H9 (cell line): ENCODE results near the gene DCDC1. TPM values are rescaled to one million over a fixed set of nuclear protein-coding genes. Genes with fewer than 3 reads are reported as not detected.

Experiments
- DNase-seq: peaks from one replicate; pipeline ENCODE4 v3.0.0-alpha.2; 2017
- H2AFZ ChIP-seq: one replicate; pipeline ENCODE4 v1.6.1; 2013; ENCODE audit warnings: mild to moderate bottlenecking, low read length, control low read depth, moderate library complexity
- H2AK5ac ChIP-seq: 2 replicates; pipeline ENCODE4 v1.6.1; 2013; ENCODE audit warnings: low read length, control low read depth, mixed read lengths; ENCODE audit not compliant: insufficient read length
- H2BK120ac ChIP-seq: one replicate; pipeline ENCODE4 v1.6.1; 2013; ENCODE audit warnings: low read depth, mild to moderate bottlenecking, low read length, control low read depth, inconsistent platforms; ENCODE audit not compliant: poor library complexity, severe bottlenecking
- H2BK12ac ChIP-seq: 2 replicates; pipeline ENCODE4 v1.6.1; 2013; ENCODE audit warnings: low read length, control low read depth, mixed read lengths, low read depth; ENCODE audit not compliant: insufficient read length
- H2BK15ac ChIP-seq: 2 replicates; pipeline ENCODE4 v1.6.1; 2013; ENCODE audit warnings: low read depth, low read length, control low read depth
- H2BK20ac ChIP-seq: one replicate; pipeline ENCODE4 v1.6.1; 2013; ENCODE audit warnings: low read depth, mild to moderate bottlenecking, low read length, control low read depth, inconsistent platforms; ENCODE audit not compliant: poor library complexity, severe bottlenecking
- H2BK5ac ChIP-seq: 2 replicates; pipeline ENCODE4 v1.6.1; 2013; ENCODE audit warnings: low read length, control low read depth, mixed read lengths; ENCODE audit not compliant: insufficient read length
- H3K14ac ChIP-seq: 2 replicates; pipeline ENCODE4 v1.6.1; 2013; ENCODE audit warnings: low read length, control low read depth; ENCODE audit not compliant: insufficient read depth
- H3K18ac ChIP-seq: 2 replicates; pipeline ENCODE4 v1.6.1; 2013; ENCODE audit warnings: low read depth, mild to moderate bottlenecking, mixed read lengths, low read length, control low read depth; ENCODE audit not compliant: insufficient read length
- H3K23ac ChIP-seq: 2 replicates; pipeline ENCODE4 v1.6.1; 2013; ENCODE audit warnings: low read length, control low read depth, mixed read lengths, low read depth; ENCODE audit not compliant: insufficient read length
- H3K23me2 ChIP-seq: 2 replicates; pipeline ENCODE4 v1.6.1; 2013; ENCODE audit warnings: low read depth, mild to moderate bottlenecking, mixed read lengths, low read length, control low read depth; ENCODE audit not compliant: insufficient read length, poor library complexity, severe bottlenecking
- H3K27ac ChIP-seq: 2 replicates; pipeline ENCODE4 v1.5.1; 2013; ENCODE audit warnings: low read length, control low read depth, mixed read lengths, low read depth; ENCODE audit not compliant: insufficient read length
- H3K27me3 ChIP-seq: 2 replicates; pipeline ENCODE4 v1.6.1; 2013; ENCODE audit warnings: low read length, control low read depth, inconsistent platforms; ENCODE audit not compliant: insufficient read depth
- H3K4ac ChIP-seq: 2 replicates; pipeline ENCODE4 v1.6.1; 2013; ENCODE audit warnings: low read depth, mild to moderate bottlenecking, control low read depth, inconsistent platforms, low read length, moderate library complexity
- H3K4me1 ChIP-seq: 2 replicates; pipeline ENCODE4 v1.6.1; 2013; ENCODE audit warnings: low read length, control low read depth, inconsistent platforms; ENCODE audit not compliant: insufficient read depth
- H3K4me2 ChIP-seq: 2 replicates; pipeline ENCODE4 v1.6.1; 2013; ENCODE audit warnings: low read length, control low read depth, mixed read lengths; ENCODE audit not compliant: insufficient read length, insufficient read depth
- H3K56ac ChIP-seq: 2 replicates; pipeline ENCODE4 v1.6.1; 2013; ENCODE audit warnings: low read depth, mild to moderate bottlenecking, mixed read lengths, low read length, control low read depth; ENCODE audit not compliant: insufficient read length
- H3K79me1 ChIP-seq: 2 replicates; pipeline ENCODE4 v1.6.1; 2013; ENCODE audit warnings: low read depth, mild to moderate bottlenecking, moderate library complexity, low read length, control low read depth, inconsistent platforms; ENCODE audit not compliant: insufficient read depth, poor library complexity, severe bottlenecking
- H3K79me2 ChIP-seq: 2 replicates; pipeline ENCODE4 v1.6.1; 2013; ENCODE audit warnings: low read length, control low read depth, inconsistent platforms; ENCODE audit not compliant: insufficient read depth
- H3K9ac ChIP-seq: 2 replicates; pipeline ENCODE4 v1.6.1; 2013; ENCODE audit warnings: low read length, control low read depth, mixed read lengths; ENCODE audit not compliant: insufficient read length; ENCODE audit errors: extremely low read depth
- H3K9me3 ChIP-seq: one replicate; pipeline ENCODE4 v1.6.1; 2013; ENCODE audit warnings: low read depth, low read length, inconsistent platforms; ENCODE audit not compliant: control insufficient read depth
- H3T11ph ChIP-seq: one replicate; pipeline ENCODE4 v1.6.1; 2013; ENCODE audit warnings: mild to moderate bottlenecking, low read length, control low read depth, inconsistent platforms
- H4K20me1 ChIP-seq: one replicate; pipeline ENCODE4 v1.6.1; 2013; ENCODE audit not compliant: control insufficient read depth, insufficient read length, insufficient read depth
- H4K5ac ChIP-seq: 2 replicates; pipeline ENCODE4 v1.6.1; 2013; ENCODE audit warnings: low read depth, mild to moderate bottlenecking, mixed read lengths, low read length, control low read depth; ENCODE audit not compliant: insufficient read length
- H4K8ac ChIP-seq: replicated peaks from 2 replicates; pipeline ENCODE4 v1.6.1; 2013; ENCODE audit warnings: low read length, control low read depth, mixed read lengths, low read depth; ENCODE audit not compliant: insufficient read length
- H4K91ac ChIP-seq: 2 replicates; pipeline ENCODE4 v1.6.1; 2013; ENCODE audit warnings: low read depth, mild to moderate bottlenecking, moderate library complexity, mixed read lengths, low read length, control low read depth; ENCODE audit not compliant: insufficient read length
- H3K27ac Mint-ChIP-seq, 3 experiments: 2 replicates in 2 of 3; 3 replicates in 1 of 3; pipeline ENCODE4 v1.8.0; 2020 to 2021; ENCODE audit warnings: mixed read lengths in 3 of 3, mild to moderate bottlenecking in 1 of 3, moderate library complexity in 1 of 3
- H3K27me3 Mint-ChIP-seq: 2 replicates; pipeline ENCODE4 v1.8.0; 2021; ENCODE audit warnings: low read depth, mild to moderate bottlenecking, moderate library complexity, mixed read lengths
- H3K36me3 Mint-ChIP-seq, 3 experiments: 2 replicates in 2 of 3; 3 replicates in 1 of 3; pipeline ENCODE4 v1.8.0; 2020 to 2021; ENCODE audit warnings: low read depth in 3 of 3, mixed read lengths in 3 of 3; ENCODE audit not compliant: insufficient read depth in 1 of 3
- H3K4me1 Mint-ChIP-seq, 2 experiments: 2 replicates each; pipeline ENCODE4 v1.8.0; 2020; ENCODE audit warnings: mixed read lengths in 2 of 2
- H3K4me3 Mint-ChIP-seq, 2 experiments: 2 replicates in 1 of 2; 3 replicates in 1 of 2; pipeline ENCODE4 v1.8.0; 2020 to 2021; ENCODE audit warnings: mild to moderate bottlenecking in 2 of 2, mixed read lengths in 2 of 2, moderate library complexity in 1 of 2
- H3K9me3 Mint-ChIP-seq, 2 experiments: 2 replicates in 1 of 2; 3 replicates in 1 of 2; pipeline ENCODE4 v1.8.0; 2020; ENCODE audit warnings: mild to moderate bottlenecking in 2 of 2, mixed read lengths in 2 of 2, moderate library complexity in 1 of 2
- CTCF ChIP-seq: fragments of 200-600 bp; sonication (generic); conservative IDR thresholded peaks from 3 replicates; pipeline ENCODE4 v1.8.0; 2021; ENCODE audit warnings: antibody characterized with exemption, mild to moderate bottlenecking
- WGBS: extraction: QIAGEN DNeasy Blood & Tissue Kit; methylation state at CpG from one replicate; pipeline ENCODE4 v1.1.7; 2013; ENCODE audit warnings: missing lambda C conversion rate, low lambda C conversion rate, mixed read lengths; ENCODE audit not compliant: insufficient read length; ENCODE audit errors: extremely low coverage; 5-methylcytosine and 5-hydroxymethylcytosine counted together
- total RNA-seq: library from RNA; stranded (reverse); gene quantifications from 2 replicates; pipeline ENCODE4 v1.2.1, GENCODE V29; 2021

The DCDC1 gene
- total RNA-seq, 1 experiment from 2014 or later: 0.09 TPM

- no peak for DNase-seq
- H2BK15ac ChIP-seq: no peak overlapping the region
- Mint-ChIP-seq H3K36me3 (no peaks in the 10 kb centered on the region), H3K27ac (no peak overlapping the region), H3K4me3 (no peak overlapping the region), H3K27me3 (no peaks in the 10 kb centered on the region), H3K4me1 (no peaks in the 10 kb centered on the region), H3K9me3 (no peaks in the 10 kb centered on the region)
- H2BK12ac ChIP-seq: no peak overlapping the region
- no peak for TF ChIP-seq CTCF
- no peaks in the 10 kb centered on the region for H3K4me1 ChIP-seq
- no peak overlapping the region for H3K4me2 ChIP-seq
- H2AK5ac ChIP-seq: no peak overlapping the region
- H3K56ac ChIP-seq: no peak overlapping the region
- H2AFZ ChIP-seq: no peak overlapping the region
- no peak overlapping the region for H4K5ac ChIP-seq
- no peaks in the 10 kb centered on the region for H4K20me1 ChIP-seq
- H2BK5ac ChIP-seq: no peak overlapping the region
- no peak overlapping the region for H3K18ac ChIP-seq
- no peaks in the 10 kb centered on the region for H3K9me3 ChIP-seq
- no peak overlapping the region for H3K9ac ChIP-seq
- H3K23me2 ChIP-seq: no peaks in the 10 kb centered on the region
- no CpG with 5 or more reads among the region's 3 CpGs for WGBS
- H4K8ac ChIP-seq: no peak overlapping the region
- no peaks in the 10 kb centered on the region for H3K27me3 ChIP-seq
- no peak overlapping the region for H3K23ac ChIP-seq
- H3K27ac ChIP-seq: no peak overlapping the region
- H3K79me2 ChIP-seq: no peaks in the 10 kb centered on the region
- no peak overlapping the region for H3T11ph ChIP-seq
- H3K14ac ChIP-seq: no peak overlapping the region
- H2BK120ac ChIP-seq: no peak overlapping the region
- H3K4ac ChIP-seq: no peak overlapping the region
- H4K91ac ChIP-seq: no peak overlapping the region
- no peaks in the 10 kb centered on the region for H3K79me1 ChIP-seq
- H2BK20ac ChIP-seq: no peak overlapping the region
Measured at GRCh38 chr11:30956751-30957150, 412.8 kb downstream of the DCDC1 start.
